ENCODE results near the gene COPS7B.

GRCh38 chr2:231854616-231855125 lies 68.4 kb downstream of the COPS7B start:
- TF ChIP-seq CTCF (conservative IDR thresholded peaks at IDR 0.05), result no peak
- no peak for TF ChIP-seq ZFX (IDR thresholded peaks at IDR 0.05)

Measured in C4-2B (cell line).